ENCODE data around the gene CGB3.

CGB3 gene

DNA sequence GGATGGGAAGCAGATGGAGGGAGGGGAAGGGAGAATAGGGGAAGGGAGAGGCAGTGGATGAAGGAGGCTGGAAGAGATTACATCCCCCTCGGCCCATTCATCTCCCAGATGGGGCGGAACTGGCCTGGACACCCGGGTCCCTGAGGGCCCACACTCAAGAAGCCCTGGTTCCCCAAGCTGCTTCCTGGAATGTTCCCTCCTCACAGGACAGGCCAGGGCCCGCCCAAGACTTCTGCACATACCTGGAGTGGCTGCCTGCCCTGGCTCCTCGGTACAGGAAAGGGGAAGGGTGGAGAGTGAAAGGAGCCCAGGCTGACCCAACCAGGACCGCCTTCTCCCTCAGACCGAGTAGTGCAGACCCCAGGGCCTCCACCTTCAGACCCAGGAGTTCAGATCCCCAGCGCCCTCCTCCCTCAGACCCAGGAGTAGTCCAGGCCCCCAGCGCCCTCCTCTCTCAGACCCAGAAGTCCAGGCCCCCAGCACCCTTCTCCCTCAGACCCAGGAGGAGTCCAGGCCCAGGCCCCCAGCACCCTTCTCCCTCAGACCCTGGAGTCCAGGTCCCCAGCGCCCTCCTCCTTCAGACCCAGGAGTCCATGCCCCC, 40.0 kb upstream of the CGB3 start:
- no peak for TF ChIP-seq ZIC2 (tag by site-specific recombination; IDR thresholded peaks at IDR 0.05)
- TF ChIP-seq ZNF335 (tag by site-specific recombination; conservative IDR thresholded peaks at IDR 0.05): peak; percentile 40
- 0 out of 2 replicates have a peak, but pooled peaks have one; percentile 9 for TF ChIP-seq ZBTB20 (tag by site-specific recombination; IDR thresholded peaks at IDR 0.05)
- peak; percentile 36 for TF ChIP-seq SP2 (tag by site-specific recombination; IDR thresholded peaks at IDR 0.05)
- H3K27ac ChIP-seq (ENCODE audit: extremely low read depth, low read depth, low read length): no peak overlapping the region
- POLR2A ChIA-PET: interaction anchor here (1.0 to 2.0 kb wide), 3 partner anchors 8 to 252 kb away, joined by 3 to 12 read pairs (median 8); partner anchors contain the start of genes GYS1 and RUVBL2
- H3K36me3 ChIP-seq (ENCODE audit: control insufficient read depth in 2 of 2, insufficient read depth in 1 of 2, low read length in 2 of 2): no peaks in the 10 kb centered on the region
- CTCF ChIA-PET: interaction anchor here (1.4 kb wide), 1 partner anchor 64 kb away, joined by 4 read pairs; no protein-coding TSS in a partner anchor
- H3K4me1 ChIP-seq (ENCODE audit: control insufficient read depth, insufficient read depth, low read length): peaks cover 6% of the 10 kb centered on the region
- no peak overlapping the region for H3K4me3 ChIP-seq (ENCODE audit: low read depth, low read length)
- no peaks in the 10 kb centered on the region for H3K9me3 ChIP-seq (ENCODE audit: control insufficient read depth, insufficient read depth, low read depth, low read length)

- H3K4me1 ChIP-seq (ENCODE audit: control insufficient read depth, insufficient read depth, low read length): peaks cover 2% of the 10 kb centered on the region; the same call in 1 of the 2 replicates
- no peak overlapping the region for H3K27ac ChIP-seq (ENCODE audit: extremely low read depth, low read depth, low read length)
- H3K36me3 ChIP-seq (ENCODE audit: control insufficient read depth in 2 of 2, insufficient read depth in 1 of 2, low read length in 2 of 2): no peaks in the 10 kb centered on the region
- ChIA-PET CTCF (interaction anchor here (0.9 to 3.3 kb wide), 6 partner anchors 9 to 64 kb away, joined by 3 to 18 read pairs (median 8); partner anchors contain the start of gene KCNA7), POLR2A (no interaction called here)
- no peak overlapping the region for H3K4me3 ChIP-seq (ENCODE audit: low read depth, low read length)
- H3K9me3 ChIP-seq (ENCODE audit: control insufficient read depth, insufficient read depth, low read depth, low read length): no peaks in the 10 kb centered on the region
- peak; percentile 66 for TF ChIP-seq EGR2 (tag by site-specific recombination; IDR thresholded peaks at IDR 0.05; ENCODE audit: low read depth)
- peak; percentile 58 for TF ChIP-seq ZFHX2 (tag by site-specific recombination; conservative IDR thresholded peaks at IDR 0.05)
- TF ChIP-seq ZNF521 (tag by site-specific recombination; IDR thresholded peaks at IDR 0.05): no peak
These were observed 37.3 kb upstream of the CGB3 start for GRCh38 chr19:49061445-49061844.

DNA sequence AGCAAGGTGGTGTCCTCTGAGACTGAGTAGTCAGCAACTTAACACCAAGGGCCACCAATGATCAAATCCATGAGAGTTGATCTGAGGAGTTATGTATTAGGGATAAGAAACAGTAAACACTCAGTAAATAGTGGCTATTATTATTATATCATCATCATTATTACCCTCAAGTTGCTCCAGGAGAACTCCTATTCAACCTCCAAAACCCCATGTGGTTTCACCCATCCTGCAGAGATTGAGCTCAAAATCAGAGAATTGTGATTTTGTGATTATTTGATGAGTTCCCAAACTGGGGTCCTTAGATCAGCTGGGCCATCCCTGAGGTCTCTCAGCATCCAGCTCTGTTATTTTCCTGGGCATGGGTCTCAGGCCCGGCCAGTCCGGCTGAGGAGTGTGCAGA, 36.9 kb upstream of the CGB3 start:
- Histone ChIP-seq H3K27ac (ENCODE audit: extremely low read depth, low read depth, low read length) (no peak overlapping the region), H3K9me3 (ENCODE audit: control insufficient read depth, insufficient read depth, low read depth, low read length) (no peaks in the 10 kb centered on the region), H3K4me3 (ENCODE audit: low read depth, low read length) (no peak overlapping the region), H3K4me1 (ENCODE audit: control insufficient read depth, insufficient read depth, low read length) (peaks cover 2% of the 10 kb centered on the region; the same call in 1 of the 2 replicates), H3K36me3 (ENCODE audit: control insufficient read depth in 2 of 2, insufficient read depth in 1 of 2, low read length in 2 of 2) (no peaks in the 10 kb centered on the region)
- ChIA-PET POLR2A (no interaction called here), CTCF (interaction anchor here (0.9 to 3.3 kb wide), 7 partner anchors 10 to 138 kb away, joined by 3 to 18 read pairs (median 6); partner anchors contain the start of gene KCNA7)
- TF ChIP-seq, protein P1, sequence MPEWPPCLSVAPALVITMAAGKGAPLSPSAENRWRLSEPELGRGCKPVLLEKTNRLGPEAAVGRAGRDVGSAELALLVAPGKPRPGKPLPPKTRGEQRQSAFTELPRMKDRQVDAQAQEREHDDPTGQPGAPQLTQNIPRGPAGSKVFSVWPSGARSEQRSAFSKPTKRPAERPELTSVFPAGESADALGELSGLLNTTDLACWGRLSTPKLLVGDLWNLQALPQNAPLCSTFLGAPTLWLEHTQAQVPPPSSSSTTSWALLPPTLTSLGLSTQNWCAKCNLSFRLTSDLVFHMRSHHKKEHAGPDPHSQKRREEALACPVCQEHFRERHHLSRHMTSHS (tag by site-specific recombination; IDR thresholded peaks at IDR 0.05): no peak
- TF ChIP-seq ZFP3 (tag by site-specific recombination; IDR thresholded peaks at IDR 0.05; ENCODE audit: low read depth): peak; percentile 91

- Histone ChIP-seq H3K36me3 (ENCODE audit: control insufficient read depth in 2 of 2, insufficient read depth in 1 of 2, low read length in 2 of 2) (no peaks in the 10 kb centered on the region), H3K4me3 (ENCODE audit: low read depth, low read length) (no peak overlapping the region), H3K4me1 (ENCODE audit: control insufficient read depth, insufficient read depth, low read length) (no peaks in the 10 kb centered on the region; the same call in 1 of the 2 replicates), H3K9me3 (ENCODE audit: control insufficient read depth, insufficient read depth, low read depth, low read length) (no peaks in the 10 kb centered on the region), H3K27ac (ENCODE audit: extremely low read depth, low read depth, low read length) (no peak overlapping the region)
- TF ChIP-seq, protein P2, sequence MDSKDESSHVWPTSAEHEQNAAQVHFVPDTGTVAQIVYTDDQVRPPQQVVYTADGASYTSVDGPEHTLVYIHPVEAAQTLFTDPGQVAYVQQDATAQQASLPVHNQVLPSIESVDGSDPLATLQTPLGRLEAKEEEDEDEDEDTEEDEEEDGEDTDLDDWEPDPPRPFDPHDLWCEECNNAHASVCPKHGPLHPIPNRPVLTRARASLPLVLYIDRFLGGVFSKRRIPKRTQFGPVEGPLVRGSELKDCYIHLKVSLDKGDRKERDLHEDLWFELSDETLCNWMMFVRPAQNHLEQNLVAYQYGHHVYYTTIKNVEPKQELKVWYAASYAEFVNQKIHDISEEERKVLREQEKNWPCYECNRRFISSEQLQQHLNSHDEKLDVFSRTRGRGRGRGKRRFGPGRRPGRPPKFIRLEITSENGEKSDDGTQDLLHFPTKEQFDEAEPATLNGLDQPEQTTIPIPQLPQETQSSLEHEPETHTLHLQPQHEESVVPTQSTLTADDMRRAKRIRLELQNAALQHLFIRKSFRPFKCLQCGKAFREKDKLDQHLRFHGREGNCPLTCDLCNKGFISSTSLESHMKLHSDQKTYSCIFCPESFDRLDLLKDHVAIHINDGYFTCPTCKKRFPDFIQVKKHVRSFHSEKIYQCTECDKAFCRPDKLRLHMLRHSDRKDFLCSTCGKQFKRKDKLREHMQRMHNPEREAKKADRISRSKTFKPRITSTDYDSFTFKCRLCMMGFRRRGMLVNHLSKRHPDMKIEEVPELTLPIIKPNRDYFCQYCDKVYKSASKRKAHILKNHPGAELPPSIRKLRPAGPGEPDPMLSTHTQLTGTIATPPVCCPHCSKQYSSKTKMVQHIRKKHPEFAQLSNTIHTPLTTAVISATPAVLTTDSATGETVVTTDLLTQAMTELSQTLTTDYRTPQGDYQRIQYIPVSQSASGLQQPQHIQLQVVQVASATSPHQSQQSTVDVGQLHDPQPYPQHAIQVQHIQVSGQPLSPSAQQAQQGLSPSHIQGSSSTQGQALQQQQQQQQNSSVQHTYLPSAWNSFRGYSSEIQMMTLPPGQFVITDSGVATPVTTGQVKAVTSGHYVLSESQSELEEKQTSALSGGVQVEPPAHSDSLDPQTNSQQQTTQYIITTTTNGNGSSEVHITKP (tag by site-specific recombination; IDR thresholded peaks at IDR 0.05): 0 out of 2 replicates have a peak, but pooled peaks have one; percentile 29
- TF ChIP-seq GFI1B (tag by site-specific recombination; IDR thresholded peaks at IDR 0.05): no peak
- POLR2A ChIA-PET: interaction anchor here (0.6 to 1.1 kb wide), 2 partner anchors 45 to 69 kb away, joined by 3 read pairs; no protein-coding TSS in a partner anchor
- CTCF ChIA-PET: interaction anchor here (0.6 to 3.3 kb wide), 5 partner anchors 11 to 242 kb away, joined by 3 to 18 read pairs (median 11); partner anchors contain the start of genes GYS1, KCNA7 and RUVBL2
These were observed 34.9 kb upstream of the CGB3 start for GRCh38 chr19:49059053-49059452.

Measured in HEK293 (cell line).